CD14-positive monocyte (primary cell): ENCODE data around the gene ANTXR1. TPM values are rescaled to one million over a fixed set of nuclear protein-coding genes. Genes with fewer than 3 reads are reported as not detected.

Source experiments
- DNase-seq, 3 donors: peaks; one replicate each; pipeline ENCODE4 v3.0.0-alpha.2; 2011 to 2022
- H2AFZ ChIP-seq: 2 replicates; pipeline ENCODE4 v1.6.0; 2012; ENCODE audit warnings: mild to moderate bottlenecking, low read depth, low read length, inconsistent platforms; ENCODE audit not compliant: insufficient read depth, poor library complexity, severe bottlenecking
- H3K27ac ChIP-seq, 2 donors: 1 replicate in 1 of 2; 2 replicates in 1 of 2; pipeline ENCODE4 v1.5.1; 2012 to 2013; ENCODE audit warnings: low read length in 2 of 2, control low read depth in 1 of 2, inconsistent platforms in 1 of 2, low read depth in 1 of 2, mild to moderate bottlenecking in 1 of 2
- H3K27me3 ChIP-seq, 2 donors: one replicate each; pipeline versions ENCODE4 v1.6.0 to v1.6.1; 2011 to 2013; ENCODE audit warnings: low read length in 2 of 2; ENCODE audit not compliant: control insufficient read depth in 2 of 2, insufficient read depth in 2 of 2
- H3K36me3 ChIP-seq, 2 donors: replicated peaks in 1 of 2; 1 replicate in 1 of 2; 2 replicates in 1 of 2; pipeline versions ENCODE4 v1.5.1 to v1.6.1; 2012 to 2013; ENCODE audit warnings: low read length in 2 of 2, control low read depth in 1 of 2, inconsistent platforms in 1 of 2, mild to moderate bottlenecking in 1 of 2; ENCODE audit not compliant: insufficient read depth in 2 of 2, control insufficient read depth in 1 of 2
- H3K4me1 ChIP-seq, 2 donors: 1 replicate in 1 of 2; 2 replicates in 1 of 2; pipeline versions ENCODE4 v1.5.1 to v1.6.1; 2012 to 2013; ENCODE audit warnings: low read length in 2 of 2, control low read depth in 1 of 2, inconsistent platforms in 1 of 2, mild to moderate bottlenecking in 1 of 2, moderate library complexity in 1 of 2; ENCODE audit not compliant: insufficient read depth in 2 of 2, control insufficient read depth in 1 of 2
- H3K4me2 ChIP-seq: replicated peaks from 2 replicates; pipeline ENCODE3; 2012; ENCODE audit warnings: low read length, moderate library complexity, mild to moderate bottlenecking; ENCODE audit not compliant: poor library complexity, severe bottlenecking; ENCODE audit errors: extremely low read depth
- H3K4me3 ChIP-seq, 3 experiments: fragments of 200-600 bp in 1 of 3; sonication (generic) in 1 of 3; replicated peaks in 1 of 3; 1 replicate in 2 of 3; 2 replicates in 1 of 3; pipeline ENCODE4 v1.5.1; 2011 to 2013; ENCODE audit warnings: low read length in 3 of 3, mild to moderate bottlenecking in 3 of 3, control low read depth in 2 of 3, low read depth in 2 of 3, inconsistent platforms in 1 of 3, moderate library complexity in 1 of 3
- H3K79me2 ChIP-seq: 2 replicates; pipeline ENCODE4 v1.6.0; 2012; ENCODE audit warnings: mild to moderate bottlenecking, control low read depth, inconsistent platforms, low read length, moderate library complexity; ENCODE audit not compliant: insufficient read depth
- H3K9ac ChIP-seq: 2 replicates; pipeline ENCODE4 v1.6.0; 2017; ENCODE audit warnings: low read length, mild to moderate bottlenecking; ENCODE audit not compliant: insufficient read depth, poor library complexity, severe bottlenecking
- H3K9me3 ChIP-seq, 2 donors: replicated peaks in 1 of 2; 1 replicate in 1 of 2; 2 replicates in 1 of 2; pipeline versions ENCODE4 v1.5.1 to v1.6.1; 2012 to 2013; ENCODE audit warnings: low read length in 2 of 2, control low read depth in 1 of 2; ENCODE audit not compliant: control insufficient read depth in 1 of 2, insufficient read depth in 1 of 2
- H4K20me1 ChIP-seq: 2 replicates; pipeline ENCODE4 v1.6.0; 2012; ENCODE audit warnings: mild to moderate bottlenecking, low read length, control low read depth, moderate library complexity; ENCODE audit not compliant: insufficient read depth
- H3K27ac Mint-ChIP-seq, 7 donors: one replicate each; pipeline ENCODE4 v1.8.0; 2020; ENCODE audit warnings: mild to moderate bottlenecking in 7 of 7, mixed read lengths in 7 of 7, moderate library complexity in 6 of 7, inconsistent platforms in 2 of 7
- H3K27me3 Mint-ChIP-seq, 3 donors: one replicate each; pipeline ENCODE4 v1.8.0; 2021 to 2022; ENCODE audit warnings: low read depth in 3 of 3, mild to moderate bottlenecking in 3 of 3, mixed read lengths in 3 of 3, moderate library complexity in 3 of 3, inconsistent platforms in 1 of 3
- H3K36me3 Mint-ChIP-seq, 2 donors: one replicate each; pipeline ENCODE4 v1.8.0; 2020; ENCODE audit warnings: mixed read lengths in 2 of 2, inconsistent platforms in 1 of 2, mild to moderate bottlenecking in 1 of 2
- H3K4me1 Mint-ChIP-seq: one replicate; pipeline ENCODE4 v1.8.0; 2020; ENCODE audit warnings: mild to moderate bottlenecking, mixed read lengths
- H3K4me3 Mint-ChIP-seq, 2 donors: one replicate each; pipeline ENCODE4 v1.8.0; 2020; ENCODE audit warnings: mild to moderate bottlenecking in 2 of 2, mixed read lengths in 2 of 2, moderate library complexity in 1 of 2
- H3K9me3 Mint-ChIP-seq, 7 donors: one replicate each; pipeline ENCODE4 v1.8.0; 2020 to 2022; ENCODE audit warnings: mixed read lengths in 7 of 7, mild to moderate bottlenecking in 6 of 7, moderate library complexity in 6 of 7, inconsistent platforms in 2 of 7
- CTCF ChIP-seq: fragments of 200-600 bp; IDR thresholded peaks from one replicate; pipeline ENCODE4 v1.8.0; 2022; ENCODE audit warnings: antibody characterized with exemption, mild to moderate bottlenecking
- WGBS: methylation state at CpG from one replicate; pipeline ENCODE4 v1.1.5; 2013; ENCODE audit warnings: missing lambda C conversion rate; ENCODE audit not compliant: insufficient coverage; 5-methylcytosine and 5-hydroxymethylcytosine counted together
- intact Hi-C, 2 donors: fragments of 100-400 bp; cut with micrococcal nuclease; formaldehyde crosslinking; loops; one replicate each; pipeline versions ENCODE4 v1.15.0 to v1.15.1; 2023
- polyA plus RNA-seq, 3 donors: library from polyadenylated mRNA; depleted of rRNA in 1 of 3; unstranded in 2 of 3; stranded (reverse) in 1 of 3; fragments of 300-500 nt in 2 of 3; fragments of >200 nt in 1 of 3; fragmentation: Illumina TruSeq in 2 of 3; gene quantifications; 1 replicate in 2 of 3; 2 replicates in 1 of 3; pipeline ENCODE4 v1.2.3, GENCODE V29; 2012 to 2021

Gene ANTXR1
- polyA plus RNA-seq, 3 donors = not detected

- no peaks in the 10 kb centered on the region for H3K9me3 Mint-ChIP-seq
These were observed 18.5 kb downstream of the ANTXR1 start for GRCh38 chr2:69031466-69031865.

GRCh38 chr2:69032336-69032735 lies 19.4 kb downstream of the ANTXR1 start:
- DNase-seq = no peak
- peaks cover 5 to 9% (median 7%) of the 10 kb centered on the region in 3 donors for H3K27me3 Mint-ChIP-seq
- Histone ChIP-seq H2AFZ (no peak overlapping the region), H3K9ac (no peak overlapping the region), H3K36me3 (no peaks in the 10 kb centered on the region), H3K27ac (no peak overlapping the region), H3K4me2 (no peak overlapping the region), H3K4me3 (no peak overlapping the region), H3K9me3 (no peaks in the 10 kb centered on the region), H3K27me3 (peaks cover 0 to 2% of the 10 kb centered on the region in 2 donors), H4K20me1 (no peaks in the 10 kb centered on the region), H3K4me1 (no peaks in the 10 kb centered on the region), H3K79me2 (no peaks in the 10 kb centered on the region)
- intact Hi-C loops = loop anchor here in 1 of 2 donors (10.0 kb wide), 1 partner anchor 182 kb away; no protein-coding TSS in a partner anchor
- H3K36me3 Mint-ChIP-seq = no peaks in the 10 kb centered on the region
- H3K9me3 Mint-ChIP-seq = no peaks in the 10 kb centered on the region
- peaks cover 1% of the 10 kb centered on the region for H3K4me1 Mint-ChIP-seq
- no CpG with 5 or more reads among the region's 6 CpGs for WGBS
- no peak overlapping the region for H3K27ac Mint-ChIP-seq
- no peak overlapping the region for H3K4me3 Mint-ChIP-seq
- no peak for TF ChIP-seq CTCF

More at GRCh38 chr2:69031466-69031865, 18.5 kb downstream of the ANTXR1 start:
- Histone ChIP-seq H3K4me2 (no peak overlapping the region), H3K4me3 (no peak overlapping the region), H3K27ac (no peak overlapping the region), H3K79me2 (no peaks in the 10 kb centered on the region), H3K27me3 (peaks cover 0 to 2% of the 10 kb centered on the region in 2 donors), H3K9ac (no peak overlapping the region), H4K20me1 (no peaks in the 10 kb centered on the region), H2AFZ (no peak overlapping the region), H3K36me3 (no peaks in the 10 kb centered on the region), H3K4me1 (no peaks in the 10 kb centered on the region), H3K9me3 (no peaks in the 10 kb centered on the region)
- WGBS = no CpG with 5 or more reads among the region's 1 CpG
- Mint-ChIP-seq H3K27me3 (peaks cover 5 to 12% (median 7%) of the 10 kb centered on the region in 3 donors), H3K4me1 (peaks cover 1% of the 10 kb centered on the region), H3K4me3 (no peak overlapping the region), H3K27ac (no peak overlapping the region), H3K36me3 (no peaks in the 10 kb centered on the region)
- intact Hi-C loops = loop anchor here in 1 of 2 donors (10.0 kb wide), 1 partner anchor 183 kb away; no protein-coding TSS in a partner anchor
- no peak for TF ChIP-seq CTCF
- DNase-seq = no peak
